Epithelial cell of proximal tubule (primary cell): ENCODE measurements around the gene AMBRA1. TPM values are rescaled to one million over a fixed set of nuclear protein-coding genes. Genes with fewer than 3 reads are reported as not detected.

Experiments used
- DNase-seq: peaks from one replicate; pipeline ENCODE4 v3.0.0-alpha.2; 2011; ENCODE audit warnings: low read depth
- H3K4me3 ChIP-seq: 2 replicates; pipeline ENCODE4 v1.5.1; 2011; ENCODE audit warnings: low read depth, mild to moderate bottlenecking, low read length
- total RNA-seq: library from RNA; depleted of rRNA; stranded (reverse); fragments of >200 nt; gene quantifications from 2 replicates; pipeline ENCODE4 v1.2.3, GENCODE V29; 2015
- TF ChIP-seq, protein P1 (sequence below): conservative IDR thresholded peaks from 2 replicates; pipeline ENCODE4 v1.5.1; 2012; ENCODE audit warnings: low read depth, mild to moderate bottlenecking, low read length

The AMBRA1 gene
- total RNA-seq, 1 donor from 2014 or later = 21.0 TPM

DNA sequence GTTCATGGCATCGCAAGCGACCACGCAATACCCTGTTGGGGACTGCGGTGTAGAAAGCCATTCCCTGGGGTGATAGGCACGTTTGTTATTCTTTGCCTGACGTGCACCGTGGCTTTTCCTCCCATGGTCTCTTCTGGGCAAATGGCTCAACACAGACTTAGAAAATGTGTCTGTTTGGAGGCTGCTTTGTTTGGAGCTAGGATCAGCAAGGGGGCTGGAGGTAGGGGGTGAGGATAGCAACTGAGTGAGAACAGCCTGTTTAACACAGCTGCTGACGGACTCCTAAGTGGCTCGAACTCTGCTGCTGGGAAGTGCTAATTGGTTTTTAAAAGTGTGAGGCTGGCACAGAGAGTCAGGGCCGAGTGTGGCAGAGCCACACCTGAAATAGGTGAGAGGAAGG is 186.2 kb downstream of the AMBRA1 start:
- TF ChIP-seq, protein P1, sequence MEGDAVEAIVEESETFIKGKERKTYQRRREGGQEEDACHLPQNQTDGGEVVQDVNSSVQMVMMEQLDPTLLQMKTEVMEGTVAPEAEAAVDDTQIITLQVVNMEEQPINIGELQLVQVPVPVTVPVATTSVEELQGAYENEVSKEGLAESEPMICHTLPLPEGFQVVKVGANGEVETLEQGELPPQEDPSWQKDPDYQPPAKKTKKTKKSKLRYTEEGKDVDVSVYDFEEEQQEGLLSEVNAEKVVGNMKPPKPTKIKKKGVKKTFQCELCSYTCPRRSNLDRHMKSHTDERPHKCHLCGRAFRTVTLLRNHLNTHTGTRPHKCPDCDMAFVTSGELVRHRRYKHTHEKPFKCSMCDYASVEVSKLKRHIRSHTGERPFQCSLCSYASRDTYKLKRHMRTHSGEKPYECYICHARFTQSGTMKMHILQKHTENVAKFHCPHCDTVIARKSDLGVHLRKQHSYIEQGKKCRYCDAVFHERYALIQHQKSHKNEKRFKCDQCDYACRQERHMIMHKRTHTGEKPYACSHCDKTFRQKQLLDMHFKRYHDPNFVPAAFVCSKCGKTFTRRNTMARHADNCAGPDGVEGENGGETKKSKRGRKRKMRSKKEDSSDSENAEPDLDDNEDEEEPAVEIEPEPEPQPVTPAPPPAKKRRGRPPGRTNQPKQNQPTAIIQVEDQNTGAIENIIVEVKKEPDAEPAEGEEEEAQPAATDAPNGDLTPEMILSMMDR = no peak
- no peak overlapping the region for H3K4me3 ChIP-seq
- no peak for DNase-seq

DNA sequence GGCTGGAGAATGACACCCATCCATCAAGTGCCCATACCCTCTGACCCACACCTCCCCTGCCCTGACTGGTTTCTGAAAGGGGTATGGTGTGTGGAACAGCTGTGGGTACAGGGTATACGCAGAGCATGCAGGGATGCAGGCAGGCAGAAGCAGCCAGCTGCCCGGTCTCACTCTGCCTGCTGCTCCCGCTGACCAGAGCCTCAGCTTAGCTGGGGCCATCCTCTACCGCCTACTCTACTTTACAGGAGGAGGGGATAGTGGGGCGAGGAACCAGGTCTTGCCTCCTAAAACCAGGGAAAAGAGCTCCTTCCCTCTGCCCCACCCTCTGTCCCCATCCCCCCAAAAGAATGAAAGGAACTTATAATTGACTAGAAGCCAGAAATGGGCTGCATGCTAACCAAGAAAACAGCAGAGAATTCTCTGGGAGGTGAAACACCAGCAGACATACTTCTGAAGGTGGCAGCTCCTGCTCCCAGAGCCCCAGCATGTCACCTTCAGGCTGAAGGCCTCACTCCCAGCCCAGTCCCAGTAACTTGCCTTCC is 189.3 kb downstream of the AMBRA1 start:
- TF ChIP-seq, protein P1 = no peak
- no peak overlapping the region for H3K4me3 ChIP-seq
- no peak for DNase-seq

DNA sequence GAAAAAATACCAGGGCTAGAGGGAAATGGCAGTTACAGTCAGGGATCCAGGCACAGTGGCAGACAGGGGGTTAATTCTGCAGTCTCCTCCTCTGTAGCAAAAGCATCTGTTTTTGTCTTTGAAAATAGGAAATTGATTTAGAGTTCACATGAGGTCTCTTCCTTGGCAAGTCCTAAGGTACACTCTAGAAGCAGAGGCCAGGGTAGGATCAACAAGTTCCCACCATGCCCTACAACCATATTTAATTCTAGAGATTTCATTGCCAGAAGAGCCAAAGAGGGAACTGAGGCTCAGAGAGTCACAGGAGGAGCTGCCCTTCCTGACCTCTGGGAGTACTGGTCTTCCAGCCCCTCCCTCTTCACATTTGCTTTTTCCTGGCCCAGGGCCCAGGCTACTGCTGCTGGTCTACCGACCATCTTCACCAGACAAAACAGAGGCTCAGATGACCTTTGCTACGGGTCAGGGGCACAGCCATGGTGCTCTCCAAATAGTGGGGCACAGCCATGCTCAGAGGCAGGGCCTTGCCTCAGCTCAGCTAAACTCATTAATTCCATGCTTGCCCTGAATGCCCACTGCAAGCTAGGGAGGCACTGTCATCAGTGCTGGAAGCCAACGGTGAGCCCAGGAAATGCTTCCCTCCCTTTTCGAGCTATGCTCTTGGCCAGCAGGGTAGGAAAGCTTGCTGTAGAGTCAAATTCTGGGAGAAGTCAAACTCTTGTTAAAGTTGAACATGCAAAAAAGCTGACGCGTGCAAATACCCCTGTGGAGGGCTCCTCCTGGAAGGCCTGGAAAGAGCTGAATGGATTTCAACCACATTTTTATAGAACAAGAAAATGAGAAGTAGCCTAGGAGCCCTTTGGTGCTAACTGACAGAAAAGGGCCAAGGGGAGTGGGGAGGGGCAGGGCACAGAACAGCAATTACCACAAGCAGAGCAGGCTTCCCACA is 190.6 kb downstream of the AMBRA1 start:
- TF ChIP-seq, protein P1 = no peak
- H3K4me3 ChIP-seq = no peak overlapping the region
- no peak for DNase-seq

DNA sequence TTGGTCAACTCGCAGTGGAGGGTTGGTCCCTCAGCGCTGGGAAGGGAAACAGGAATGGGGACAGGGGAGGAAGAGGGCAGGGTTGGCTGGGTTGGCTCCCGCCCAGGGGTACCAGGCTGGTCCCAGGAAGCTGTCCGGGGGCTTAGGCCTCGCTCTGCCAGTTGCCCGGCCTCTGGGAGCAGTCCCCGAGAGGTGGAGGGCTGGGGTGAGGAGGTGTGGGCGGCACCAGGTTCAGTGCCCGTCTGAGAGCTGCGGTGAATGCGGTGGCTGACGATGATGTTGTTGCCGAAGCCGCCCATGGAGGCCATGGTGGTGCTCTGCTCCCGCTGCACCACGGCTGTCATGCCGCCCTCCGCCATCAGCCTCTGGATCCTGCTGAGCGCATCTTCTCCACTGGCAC is 196.3 kb downstream of the AMBRA1 start:
- TF ChIP-seq, protein P1 = no peak
- H3K4me3 ChIP-seq = no peak overlapping the region
- DNase-seq = no peak

DNA sequence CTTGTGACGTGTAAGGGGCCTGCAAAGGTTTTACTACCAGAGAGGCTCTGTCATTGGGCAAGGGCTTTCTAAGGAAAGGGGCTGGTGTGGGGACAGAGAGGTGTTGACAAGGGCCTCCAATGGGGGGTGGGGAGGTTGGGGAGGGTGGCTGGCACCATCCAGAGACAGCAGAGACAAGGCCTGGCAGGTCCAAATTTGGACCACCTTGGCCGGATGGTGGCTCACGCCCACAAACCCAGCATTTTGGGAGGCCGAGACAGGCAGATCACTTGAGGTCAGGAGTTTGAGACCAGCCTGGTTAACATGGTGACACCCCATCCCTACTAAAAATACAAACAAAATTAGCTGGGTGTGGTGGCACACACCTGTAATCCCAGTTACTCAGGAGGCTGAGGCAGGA is 200.1 kb downstream of the AMBRA1 start:
- TF ChIP-seq, protein P1 = no peak
- no peak for DNase-seq
- no peak overlapping the region for H3K4me3 ChIP-seq

DNA sequence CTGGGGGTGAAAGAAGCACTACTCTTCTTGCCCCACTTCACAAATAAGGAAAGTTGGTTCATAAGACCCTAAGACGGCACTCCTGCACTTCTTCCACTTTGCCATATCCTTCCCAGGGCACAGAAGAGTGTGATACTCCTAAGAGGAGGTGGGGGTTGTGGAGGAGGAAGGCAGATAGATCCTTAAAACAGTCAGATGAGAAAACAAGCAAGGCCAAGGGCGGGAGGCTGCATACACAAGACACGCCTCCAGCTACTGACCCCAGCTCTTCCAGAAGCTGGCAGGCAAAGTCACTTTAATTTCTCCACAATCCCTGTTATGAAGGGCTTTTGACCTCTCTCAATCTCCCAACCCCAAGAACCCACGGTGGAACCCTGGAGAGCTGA is 200.6 kb downstream of the AMBRA1 start:
- no peak overlapping the region for H3K4me3 ChIP-seq
- TF ChIP-seq, protein P1 = no peak
- DNase-seq = no peak
